LNCAP (cell line): ENCODE measurements around the gene SLC7A5.

Experiments used
- TF ChIP-seq, protein P1 (sequence below): fragments of 450-650 bp; IDR thresholded peaks from 2 replicates; pipeline ENCODE4 v1.5.1; 2017; ENCODE audit warnings: mild to moderate bottlenecking

SLC7A5 gene

DNA sequence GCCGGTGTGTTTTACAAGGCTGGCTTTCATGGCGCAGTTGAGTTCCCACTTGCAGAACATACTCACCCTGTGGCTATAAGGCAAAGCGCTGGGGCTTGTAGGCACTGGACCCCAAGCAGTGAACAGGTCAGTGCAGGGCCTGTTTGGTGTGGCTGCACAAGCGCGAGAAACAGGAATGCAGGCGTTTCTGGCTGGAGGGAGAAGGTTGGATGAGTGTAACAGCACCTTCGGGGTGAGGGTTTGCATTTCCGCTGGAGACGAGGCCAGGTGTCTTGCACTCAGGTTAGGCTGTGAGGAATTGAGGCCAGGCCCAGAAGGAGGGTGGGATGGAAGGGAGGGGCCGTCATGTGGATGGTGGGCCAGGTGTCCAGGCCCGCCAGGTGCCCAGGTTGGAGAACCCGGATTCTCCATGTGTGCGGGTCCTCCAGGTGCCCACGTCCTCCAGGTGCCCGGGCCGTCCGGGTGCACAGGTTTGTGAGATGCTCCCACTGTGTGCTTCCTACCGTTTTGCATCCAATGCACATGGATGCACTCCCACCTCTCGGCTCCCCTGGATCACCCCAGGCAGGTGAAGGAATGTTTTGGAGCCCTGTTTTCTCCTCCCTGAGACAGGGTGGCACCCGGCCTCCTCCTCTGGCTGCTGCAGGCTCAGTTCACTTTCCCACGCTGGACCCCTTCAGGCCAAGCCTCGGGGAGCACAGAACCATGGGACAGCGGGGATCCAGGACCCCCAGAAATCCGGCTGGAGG lies 46.0 kb downstream of the SLC7A5 start:
- TF ChIP-seq, protein P1, sequence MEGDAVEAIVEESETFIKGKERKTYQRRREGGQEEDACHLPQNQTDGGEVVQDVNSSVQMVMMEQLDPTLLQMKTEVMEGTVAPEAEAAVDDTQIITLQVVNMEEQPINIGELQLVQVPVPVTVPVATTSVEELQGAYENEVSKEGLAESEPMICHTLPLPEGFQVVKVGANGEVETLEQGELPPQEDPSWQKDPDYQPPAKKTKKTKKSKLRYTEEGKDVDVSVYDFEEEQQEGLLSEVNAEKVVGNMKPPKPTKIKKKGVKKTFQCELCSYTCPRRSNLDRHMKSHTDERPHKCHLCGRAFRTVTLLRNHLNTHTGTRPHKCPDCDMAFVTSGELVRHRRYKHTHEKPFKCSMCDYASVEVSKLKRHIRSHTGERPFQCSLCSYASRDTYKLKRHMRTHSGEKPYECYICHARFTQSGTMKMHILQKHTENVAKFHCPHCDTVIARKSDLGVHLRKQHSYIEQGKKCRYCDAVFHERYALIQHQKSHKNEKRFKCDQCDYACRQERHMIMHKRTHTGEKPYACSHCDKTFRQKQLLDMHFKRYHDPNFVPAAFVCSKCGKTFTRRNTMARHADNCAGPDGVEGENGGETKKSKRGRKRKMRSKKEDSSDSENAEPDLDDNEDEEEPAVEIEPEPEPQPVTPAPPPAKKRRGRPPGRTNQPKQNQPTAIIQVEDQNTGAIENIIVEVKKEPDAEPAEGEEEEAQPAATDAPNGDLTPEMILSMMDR, result no peak

DNA sequence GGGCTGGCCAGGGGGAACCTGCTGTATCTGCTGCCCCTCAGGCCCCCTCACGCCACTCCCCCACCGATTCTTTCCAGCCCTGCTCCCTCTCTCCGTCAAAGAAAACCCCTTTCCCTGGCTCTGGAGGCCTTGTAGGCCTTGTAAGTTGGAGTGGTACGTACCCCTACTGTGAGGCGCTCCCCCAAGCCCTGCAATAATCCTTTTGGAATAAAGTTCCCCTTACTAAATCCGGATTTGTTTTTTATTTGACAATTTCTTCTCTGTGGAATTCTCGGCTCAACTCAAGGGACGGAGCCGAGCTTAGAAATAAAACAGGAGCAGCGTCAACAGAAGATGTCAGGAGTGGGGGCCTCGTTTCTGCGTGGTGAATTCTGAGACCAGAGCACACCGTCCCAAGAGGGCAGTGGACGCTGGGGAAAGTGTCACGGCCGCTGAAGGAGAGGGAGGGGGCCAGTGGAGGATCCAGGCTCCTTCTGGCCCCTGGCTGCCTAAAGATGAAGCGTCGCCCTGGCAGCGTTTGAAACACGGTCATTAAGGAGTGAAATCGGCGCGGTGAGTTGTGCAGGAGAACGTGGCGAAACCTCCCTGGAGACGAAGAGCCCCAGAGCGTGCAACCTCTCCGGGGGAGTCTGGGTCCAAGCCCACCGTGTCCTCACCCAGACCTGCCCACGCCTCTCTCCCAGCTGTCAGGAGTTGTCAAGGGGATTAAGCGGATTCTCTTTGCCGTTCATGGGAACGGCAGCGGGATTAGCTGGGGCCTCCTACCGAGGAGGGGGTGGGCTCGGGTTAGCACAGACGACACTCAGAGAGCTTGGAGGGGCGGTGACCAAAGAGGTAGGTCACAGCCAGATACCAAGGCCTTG lies 47.0 kb downstream of the SLC7A5 start:
- TF ChIP-seq, protein P1, result no peak

DNA sequence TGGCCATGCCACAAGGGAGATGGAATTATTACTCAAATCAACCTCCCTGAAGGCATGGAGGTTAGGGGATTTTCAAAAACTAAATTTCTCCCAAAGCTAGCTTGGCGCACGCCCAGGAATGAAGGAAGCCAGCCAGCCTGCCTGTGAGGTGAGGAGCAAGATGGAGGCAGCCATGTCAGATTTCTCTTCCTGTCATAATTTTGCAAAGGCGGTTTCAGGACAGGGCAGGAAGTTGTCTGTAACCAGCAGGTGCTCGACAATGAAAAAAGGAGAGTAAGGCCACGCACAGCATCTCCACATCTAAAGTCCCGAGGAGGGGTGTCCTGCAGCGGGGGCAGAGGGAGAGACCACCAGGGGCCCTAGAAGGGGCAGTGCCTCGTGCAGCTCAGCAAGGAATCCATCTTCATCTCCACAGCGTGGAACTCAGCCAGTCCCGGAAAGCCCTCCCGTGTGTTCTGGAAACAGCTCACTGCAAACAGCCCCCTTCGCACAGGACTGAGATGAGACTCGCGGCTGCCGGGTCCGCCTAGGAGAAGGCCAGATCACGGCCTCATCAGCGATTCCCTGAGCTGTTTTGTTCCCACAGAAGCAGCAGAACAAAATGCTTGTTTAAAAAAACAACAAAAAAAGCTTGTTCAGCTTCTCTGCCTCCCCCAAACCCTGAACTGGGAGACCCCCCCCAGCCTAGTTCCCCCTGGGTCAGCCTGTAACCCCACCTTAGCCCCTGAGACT lies 47.8 kb downstream of the SLC7A5 start:
- TF ChIP-seq, protein P1, result no peak

DNA sequence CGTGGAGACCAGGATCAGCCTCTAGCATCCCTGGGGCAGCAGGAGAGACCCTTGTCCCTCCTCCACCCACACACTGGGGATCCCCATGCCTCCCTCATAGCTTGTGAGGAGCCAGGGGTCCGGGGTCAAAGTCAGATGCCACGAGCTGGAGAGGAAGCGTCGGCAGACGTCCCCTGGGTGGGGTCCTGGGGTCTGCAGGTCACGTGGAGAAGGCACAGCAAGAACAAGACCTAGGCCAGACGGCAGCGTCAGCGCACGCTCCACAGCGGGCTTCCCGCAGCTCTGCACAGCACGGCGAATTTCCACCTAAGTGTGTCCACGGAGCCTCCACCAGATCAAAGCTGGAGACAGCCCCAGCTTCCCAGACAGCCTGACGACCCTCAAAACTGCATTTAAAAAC lies 49.3 kb downstream of the SLC7A5 start:
- TF ChIP-seq, protein P1, result no peak

DNA sequence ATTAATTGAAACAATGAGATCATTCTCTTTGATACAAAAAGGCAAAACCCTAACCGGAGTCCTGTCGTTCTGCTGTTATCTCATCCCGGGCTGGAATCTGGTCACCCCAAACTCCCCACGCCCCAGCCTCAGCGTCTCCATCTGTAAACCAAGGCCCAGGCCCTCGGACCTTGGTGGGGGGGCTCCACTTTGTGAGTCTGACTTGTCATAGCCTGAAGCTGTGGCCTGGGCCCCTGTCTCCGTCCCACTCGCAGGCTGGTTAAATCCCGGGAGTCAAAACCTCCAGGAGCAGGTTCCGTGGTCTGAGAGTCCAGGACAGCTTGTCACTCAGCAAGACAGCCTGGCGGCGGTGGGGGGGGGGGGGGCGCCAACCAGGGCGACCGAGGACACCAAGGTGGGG lies 50.0 kb downstream of the SLC7A5 start:
- TF ChIP-seq, protein P1, result no peak

DNA sequence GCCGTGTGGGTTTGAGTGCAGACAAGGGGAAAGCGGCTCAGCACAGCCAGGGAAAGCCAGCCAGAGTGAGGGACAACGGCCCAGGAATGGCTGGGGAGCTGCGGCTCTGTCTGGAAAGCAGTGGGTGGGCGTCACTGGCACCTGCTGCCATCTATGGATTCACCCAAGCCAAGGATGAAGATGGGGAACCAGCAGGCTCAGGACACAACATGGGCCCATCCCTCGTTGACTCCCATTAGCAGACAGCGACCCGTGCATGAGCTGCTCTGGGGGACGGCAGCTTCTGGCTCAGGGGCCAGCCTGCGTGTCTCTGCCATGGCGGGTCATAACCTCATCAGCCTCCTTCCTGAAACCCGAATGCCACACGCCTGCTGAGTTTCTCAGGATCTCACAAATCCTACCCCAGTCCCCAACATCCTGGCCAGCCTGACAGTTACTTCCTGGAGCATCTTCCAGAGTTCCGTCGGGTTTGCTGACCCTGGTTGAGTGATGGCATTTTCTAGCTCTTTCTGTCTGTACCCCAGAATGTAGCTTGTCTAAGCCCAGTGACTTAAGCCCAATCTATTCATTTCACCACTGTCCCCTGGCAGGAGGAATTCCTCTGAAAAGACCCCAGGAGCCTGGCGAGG lies 50.7 kb downstream of the SLC7A5 start:
- TF ChIP-seq, protein P1, result no peak

DNA sequence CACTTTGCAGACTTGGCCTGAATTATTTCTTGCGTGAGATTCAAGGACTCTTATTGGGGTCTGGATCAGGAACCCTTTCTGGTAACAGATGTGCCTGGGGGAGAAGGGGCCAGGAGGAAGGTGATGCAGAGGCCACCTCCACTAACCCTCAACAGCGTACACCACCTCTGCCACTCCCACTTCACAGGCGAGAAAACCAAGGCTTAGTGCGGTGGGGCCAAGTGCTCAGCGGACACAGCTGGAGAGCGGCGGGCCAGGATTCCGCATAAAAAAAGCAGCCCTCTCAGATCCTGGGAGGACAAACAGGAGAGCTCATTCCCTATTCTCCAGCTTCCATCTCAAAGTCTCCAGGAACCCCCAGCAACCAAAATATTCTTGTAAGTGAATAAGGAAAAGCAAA lies 51.4 kb downstream of the SLC7A5 start:
- TF ChIP-seq, protein P1, result no peak
